Measurements from ENCODE around the gene SRSF5.

- TF ChIP-seq, protein P1, sequence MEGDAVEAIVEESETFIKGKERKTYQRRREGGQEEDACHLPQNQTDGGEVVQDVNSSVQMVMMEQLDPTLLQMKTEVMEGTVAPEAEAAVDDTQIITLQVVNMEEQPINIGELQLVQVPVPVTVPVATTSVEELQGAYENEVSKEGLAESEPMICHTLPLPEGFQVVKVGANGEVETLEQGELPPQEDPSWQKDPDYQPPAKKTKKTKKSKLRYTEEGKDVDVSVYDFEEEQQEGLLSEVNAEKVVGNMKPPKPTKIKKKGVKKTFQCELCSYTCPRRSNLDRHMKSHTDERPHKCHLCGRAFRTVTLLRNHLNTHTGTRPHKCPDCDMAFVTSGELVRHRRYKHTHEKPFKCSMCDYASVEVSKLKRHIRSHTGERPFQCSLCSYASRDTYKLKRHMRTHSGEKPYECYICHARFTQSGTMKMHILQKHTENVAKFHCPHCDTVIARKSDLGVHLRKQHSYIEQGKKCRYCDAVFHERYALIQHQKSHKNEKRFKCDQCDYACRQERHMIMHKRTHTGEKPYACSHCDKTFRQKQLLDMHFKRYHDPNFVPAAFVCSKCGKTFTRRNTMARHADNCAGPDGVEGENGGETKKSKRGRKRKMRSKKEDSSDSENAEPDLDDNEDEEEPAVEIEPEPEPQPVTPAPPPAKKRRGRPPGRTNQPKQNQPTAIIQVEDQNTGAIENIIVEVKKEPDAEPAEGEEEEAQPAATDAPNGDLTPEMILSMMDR (IDR thresholded peaks at IDR 0.05): no peak
- TF ChIP-seq POLR2A (IDR thresholded peaks at IDR 0.05): no peak
These were observed 10.0 kb downstream of the SRSF5 start for GRCh38 chr14:69776875-69777453.

All from right lobe of liver (tissue), 4 donors.